Superior temporal gyrus (tissue), 1 donor: ENCODE results near the gene ATF3.
"Not testable (repeated sequence)": the region's sequence is repeated elsewhere in the genome, so short reads cannot be mapped to it uniquely, and the experiment has no call there.

ENCODE experiments used
- DNase-seq: peaks from one replicate; pipeline ENCODE4 v3.0.0-alpha.2; 2016; ENCODE audit errors: extremely low spot score

Gene ATF3

GRCh38 chr1:212628046-212628445 lies 19.5 kb downstream of the ATF3 start:
- DNase-seq: no peak

- DNase-seq: no peak
Observed at GRCh38 chr1:212628813-212629415, 20.4 kb downstream of the ATF3 start.

- no peak for DNase-seq
Observed at GRCh38 chr1:212629450-212630157, 21.0 kb downstream of the ATF3 start.

GRCh38 chr1:212630158-212630900 lies 21.8 kb downstream of the ATF3 start:
- DNase-seq: peak; percentile 72

GRCh38 chr1:212633161-212633560 lies 24.6 kb downstream of the ATF3 start:
- DNase-seq: no peak

GRCh38 chr1:212634252-212634651 lies 25.7 kb downstream of the ATF3 start:
- DNase-seq: no peak

GRCh38 chr1:212635141-212635631 lies 26.6 kb downstream of the ATF3 start:
- DNase-seq: no peak

- DNase-seq: peak; percentile 52
Observed at GRCh38 chr1:212637902-212638301, 29.3 kb downstream of the ATF3 start.

- DNase-seq: no peak
Observed at GRCh38 chr1:212638492-212639151, 30.1 kb downstream of the ATF3 start.

- not testable (repeated sequence) for DNase-seq
Observed at GRCh38 chr1:212639524-212639923, 31.0 kb downstream of the ATF3 start.

- DNase-seq: no peak
Observed at GRCh38 chr1:212640223-212640878, 31.8 kb downstream of the ATF3 start.

GRCh38 chr1:212641956-212642355 lies 33.4 kb downstream of the ATF3 start:
- no peak for DNase-seq

GRCh38 chr1:212643877-212644276 lies 35.3 kb downstream of the ATF3 start:
- DNase-seq: no peak

GRCh38 chr1:212644866-212645545 lies 36.4 kb downstream of the ATF3 start:
- no peak for DNase-seq

- DNase-seq: no peak
Observed at GRCh38 chr1:212645546-212646543, 37.3 kb downstream of the ATF3 start.

GRCh38 chr1:212646588-212646987 lies 38.0 kb downstream of the ATF3 start:
- no peak for DNase-seq

- DNase-seq: no peak
Observed at GRCh38 chr1:212647004-212647403, 38.4 kb downstream of the ATF3 start.

GRCh38 chr1:212648431-212648830 lies 39.9 kb downstream of the ATF3 start:
- no peak for DNase-seq

GRCh38 chr1:212649020-212649419 lies 40.5 kb downstream of the ATF3 start:
- DNase-seq: no peak

GRCh38 chr1:212650228-212650627 lies 41.7 kb downstream of the ATF3 start:
- no peak for DNase-seq
